Activated effector memory CD4-positive, alpha-beta T cell treated with anti-CD3 and anti-CD28 coated beads, Interleukin-2, amount 50 U/mL, for 16 hours (primary cell): ENCODE measurements around the gene GPR146.
A peak's percentile ranks its signal among the peaks of the same experiment; 100 is the strongest.
"Not testable (repeated sequence)": the region's sequence is repeated elsewhere in the genome, so short reads cannot be mapped to it uniquely, and the experiment has no call there.

Experiments
- DNase-seq: peaks from one replicate; pipeline ENCODE4 v3.0.0-alpha.2; 2020

The GPR146 gene

DNA sequence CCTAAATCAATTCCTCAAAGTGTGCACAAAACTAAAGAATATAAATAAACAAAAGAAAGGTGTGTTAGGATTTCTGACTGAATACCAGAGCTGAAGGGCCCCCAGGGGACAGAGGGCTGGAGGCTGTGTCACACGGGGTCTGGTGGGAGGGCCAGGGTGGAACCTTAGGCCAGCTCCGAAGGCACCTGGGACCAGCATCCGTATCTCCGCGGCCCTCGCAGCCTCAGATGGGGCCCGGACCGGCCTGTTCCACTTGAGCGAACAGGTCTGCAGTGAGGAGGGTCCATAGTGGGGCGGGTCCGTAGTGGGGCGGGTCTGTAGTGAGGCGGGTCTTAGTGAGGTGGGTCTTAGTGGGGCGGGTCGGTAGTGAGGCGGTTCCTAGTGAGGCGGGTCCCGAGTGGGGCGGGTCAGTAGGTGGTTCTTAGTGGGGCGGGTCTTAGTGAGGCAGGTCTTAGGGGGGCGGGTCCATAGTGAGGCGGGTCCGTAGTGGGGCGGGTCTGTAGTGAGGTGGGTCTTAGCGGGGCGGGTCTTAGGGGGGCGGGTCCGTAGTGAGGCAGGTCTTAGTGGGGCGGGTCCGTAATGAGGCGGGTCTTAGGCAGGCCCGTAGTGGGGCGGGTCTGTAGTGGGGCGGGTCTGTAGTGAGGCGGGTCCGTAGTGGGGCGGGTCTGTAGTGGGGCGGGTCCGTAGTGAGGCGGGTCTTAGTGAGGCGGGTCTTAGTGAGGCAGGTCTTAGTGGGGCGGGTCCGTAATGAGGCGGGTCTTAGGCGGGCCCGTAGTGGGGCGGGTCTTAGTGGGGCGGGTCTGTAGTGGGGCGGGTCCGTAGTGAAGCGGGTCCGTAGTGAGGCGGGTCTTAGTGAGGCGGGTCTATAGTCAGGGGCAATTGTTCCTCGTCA, 15.1 kb downstream of the GPR146 start:
- no peak for DNase-seq

DNA sequence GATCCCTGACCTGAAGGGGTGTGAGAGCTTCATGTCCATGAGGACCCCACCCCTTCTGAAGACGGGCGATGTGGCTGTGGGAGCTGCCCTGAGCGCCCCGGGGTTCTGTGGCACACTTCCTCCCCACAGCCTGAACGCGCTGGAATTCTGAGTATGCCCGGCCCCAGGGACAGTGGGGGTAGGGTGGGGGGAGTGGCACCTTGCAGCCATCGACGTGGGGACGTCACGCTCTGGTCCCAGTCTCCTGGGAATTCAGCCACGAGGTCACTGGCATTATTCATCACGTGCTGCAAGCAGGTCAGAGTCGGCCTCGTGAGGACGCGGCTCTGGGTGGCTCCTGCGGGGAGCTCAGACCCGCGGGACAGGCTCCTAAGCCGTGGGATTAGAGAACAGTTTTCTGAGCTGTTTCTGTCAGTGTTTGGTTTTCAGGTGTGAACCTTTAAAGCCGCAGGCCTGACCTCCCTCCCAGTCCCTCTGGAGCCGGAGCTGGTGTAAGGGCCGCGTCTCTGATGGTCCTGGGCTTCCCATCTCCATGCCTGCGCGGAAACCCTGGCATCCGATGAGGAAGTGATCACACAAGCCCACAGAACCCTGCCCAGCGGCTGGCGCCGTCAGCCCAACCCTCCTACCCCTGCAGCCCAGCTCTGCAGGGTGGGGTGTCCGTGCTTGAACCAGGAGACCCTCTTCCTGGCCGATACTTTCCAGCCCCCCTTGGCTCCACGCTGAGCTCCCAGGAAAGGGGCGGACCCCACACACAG, 16.1 kb downstream of the GPR146 start:
- DNase-seq, result no peak

DNA sequence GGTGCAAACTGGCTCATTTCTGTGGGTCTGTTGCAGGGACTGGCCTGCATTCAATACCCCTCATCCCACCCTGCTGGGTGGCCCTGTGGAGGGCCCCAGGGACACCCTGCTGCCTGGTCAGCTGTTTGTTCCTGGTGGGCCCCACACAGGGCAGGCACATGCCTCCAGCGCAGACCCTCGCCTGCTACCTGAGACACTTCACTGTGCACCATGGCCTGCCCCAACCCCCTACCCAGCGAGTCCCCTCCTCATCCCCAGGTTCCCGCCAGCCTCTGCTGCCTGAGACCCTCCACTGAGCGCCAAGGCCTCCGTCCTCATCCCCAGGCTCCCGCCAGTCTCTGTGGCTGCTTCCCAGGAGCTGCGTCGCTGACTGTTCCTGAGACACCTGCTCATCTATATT, 16.8 kb downstream of the GPR146 start:
- DNase-seq, result no peak

DNA sequence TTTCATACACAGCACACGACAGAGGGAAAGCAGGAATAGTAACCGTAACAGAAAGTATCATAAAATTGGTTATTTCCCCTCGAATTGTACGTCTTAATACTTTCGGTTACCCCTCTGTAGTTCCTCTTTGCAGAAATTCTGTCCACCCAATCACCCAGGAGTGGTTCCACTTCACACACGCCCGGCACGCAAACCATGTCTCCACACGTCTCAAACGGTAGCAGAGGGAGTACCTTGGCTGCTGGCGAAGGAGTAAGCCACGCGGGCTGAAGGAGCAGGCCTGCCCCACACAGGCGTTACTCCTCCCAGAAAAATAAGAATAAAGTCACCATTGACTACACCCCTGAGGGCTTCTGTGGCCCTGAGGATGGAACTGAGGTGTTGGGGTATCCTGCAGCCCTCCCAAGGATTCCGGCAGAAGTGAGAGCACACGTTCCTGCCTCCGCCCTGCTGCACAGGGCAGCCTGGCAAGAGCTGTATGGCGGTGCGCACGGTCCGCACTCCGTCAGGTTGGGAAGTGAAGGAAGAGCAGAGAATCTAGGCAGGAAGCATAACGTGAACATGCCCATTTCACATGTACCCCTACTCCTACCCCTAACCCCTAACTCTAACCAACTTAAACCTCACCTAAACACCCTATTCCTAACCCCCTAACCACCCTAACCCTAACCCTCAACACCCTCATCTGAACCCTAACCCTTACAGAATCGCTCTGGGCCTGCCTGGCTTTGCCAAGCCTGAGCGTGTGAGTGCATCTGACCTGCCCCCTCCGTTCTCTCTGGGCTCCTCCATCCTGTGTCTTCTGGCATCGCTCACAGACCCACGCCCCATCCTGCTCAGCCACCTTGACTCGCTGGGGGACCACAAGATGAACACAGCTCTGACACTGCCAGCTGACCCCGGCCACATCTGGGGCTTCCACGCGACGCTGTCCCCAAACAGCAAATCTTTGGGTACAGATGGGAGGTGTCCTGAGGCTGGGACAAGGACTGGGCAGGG, 18.2 kb downstream of the GPR146 start:
- no peak for DNase-seq

DNA sequence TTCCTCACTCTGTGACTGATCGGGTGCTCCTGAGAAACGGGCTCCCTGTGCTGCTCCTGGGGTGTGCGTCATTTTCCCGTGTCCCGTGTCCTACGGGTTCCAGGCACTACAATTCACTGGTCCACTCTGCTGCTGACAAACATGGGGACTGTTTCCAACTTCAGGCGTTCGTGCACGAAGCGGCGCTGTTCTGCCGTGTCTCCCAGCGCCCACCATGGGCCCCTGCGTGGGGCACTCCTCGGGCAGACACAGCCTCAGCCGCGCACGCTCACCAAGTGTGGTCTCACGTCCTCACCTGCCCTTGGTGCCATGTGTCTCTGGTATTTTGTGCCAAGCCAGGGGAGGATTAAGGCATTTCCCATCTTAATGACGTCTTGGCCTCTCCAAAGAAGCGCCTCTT, 19.0 kb downstream of the GPR146 start:
- DNase-seq, result no peak

DNA sequence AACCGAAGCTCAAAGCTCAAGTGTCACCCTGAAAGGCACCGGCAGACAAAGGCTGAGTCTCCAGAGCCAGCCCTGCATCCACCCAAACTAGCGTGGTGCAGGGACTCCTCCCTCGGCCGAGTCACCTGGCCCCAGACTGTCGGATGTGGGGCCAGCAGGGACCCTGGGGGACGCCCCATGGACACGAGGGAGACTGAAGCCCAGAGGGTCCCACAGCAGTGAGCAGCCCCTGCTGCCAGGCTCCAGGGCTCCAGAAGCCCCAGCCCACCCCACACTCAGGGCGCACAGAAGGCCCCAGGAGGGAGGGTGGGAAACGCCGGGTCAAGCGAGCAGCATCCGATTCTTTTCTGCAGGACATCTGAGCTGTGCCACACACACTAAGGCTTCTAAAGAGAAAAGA, 20.2 kb downstream of the GPR146 start:
- no peak for DNase-seq

DNA sequence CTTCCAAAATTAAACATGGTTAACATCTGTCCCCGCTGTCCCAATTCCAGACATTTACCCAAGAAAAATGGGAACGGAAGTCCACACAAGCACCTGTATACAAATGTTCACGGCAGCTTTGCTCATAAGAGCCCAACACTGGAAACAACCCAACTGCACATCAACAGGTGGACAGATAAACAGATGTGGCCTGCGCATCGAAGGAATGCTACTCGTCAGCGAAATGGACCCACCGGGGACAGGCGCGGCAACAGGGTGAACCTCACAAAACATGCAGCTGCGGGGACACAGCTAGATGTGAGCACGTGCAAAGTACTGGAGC, 20.9 kb downstream of the GPR146 start:
- DNase-seq, result no peak

DNA sequence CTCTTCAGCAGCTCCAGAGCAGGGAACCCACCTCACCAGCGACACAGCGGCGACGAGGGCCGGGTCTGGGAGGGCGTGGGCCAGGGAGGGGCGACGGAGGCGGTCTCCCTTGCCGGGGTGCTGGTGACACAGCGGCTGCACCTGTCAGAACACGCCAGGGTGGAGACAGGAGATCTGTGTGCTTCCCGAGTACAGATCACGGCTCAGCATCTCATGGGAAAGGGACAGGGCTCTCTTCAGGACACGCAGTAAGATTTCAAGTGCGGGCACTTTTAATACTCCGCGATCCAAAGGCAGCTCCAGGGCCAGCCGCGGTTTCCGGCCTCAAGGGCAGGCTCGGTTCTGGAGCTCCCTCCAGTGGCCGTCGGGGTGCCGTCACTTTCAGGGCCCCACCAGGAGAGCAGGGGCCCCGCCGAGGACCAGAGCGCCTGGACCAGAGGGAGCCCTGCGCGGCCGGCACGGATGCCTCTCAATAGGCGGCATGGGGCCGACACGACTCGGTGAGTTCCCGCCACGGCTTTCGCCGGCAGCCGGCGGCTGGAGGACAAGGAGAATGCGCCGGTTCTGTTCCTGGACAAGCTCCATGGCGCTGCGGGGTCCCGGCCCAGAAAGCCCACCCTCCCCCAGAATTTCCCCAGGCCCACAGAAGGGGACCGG, 21.4 kb downstream of the GPR146 start:
- DNase-seq, result peak; percentile 93

DNA sequence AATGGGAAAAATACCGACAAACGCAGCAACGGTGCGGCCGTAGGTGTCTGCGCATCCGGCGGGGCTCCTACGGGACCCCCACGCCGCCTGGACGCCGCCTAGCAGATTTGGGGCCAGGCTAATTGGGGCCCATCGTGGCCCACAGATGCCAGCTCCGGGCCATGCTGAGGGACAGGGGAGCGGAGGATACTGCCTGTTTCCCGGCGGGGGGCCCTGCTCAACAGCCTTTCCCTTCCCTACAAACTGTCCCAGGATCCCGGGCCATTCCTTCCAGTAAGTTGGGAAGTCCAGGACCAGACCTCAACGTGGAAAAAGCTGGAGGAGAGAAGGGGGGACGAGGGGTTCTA, 21.9 kb downstream of the GPR146 start:
- no peak for DNase-seq

DNA sequence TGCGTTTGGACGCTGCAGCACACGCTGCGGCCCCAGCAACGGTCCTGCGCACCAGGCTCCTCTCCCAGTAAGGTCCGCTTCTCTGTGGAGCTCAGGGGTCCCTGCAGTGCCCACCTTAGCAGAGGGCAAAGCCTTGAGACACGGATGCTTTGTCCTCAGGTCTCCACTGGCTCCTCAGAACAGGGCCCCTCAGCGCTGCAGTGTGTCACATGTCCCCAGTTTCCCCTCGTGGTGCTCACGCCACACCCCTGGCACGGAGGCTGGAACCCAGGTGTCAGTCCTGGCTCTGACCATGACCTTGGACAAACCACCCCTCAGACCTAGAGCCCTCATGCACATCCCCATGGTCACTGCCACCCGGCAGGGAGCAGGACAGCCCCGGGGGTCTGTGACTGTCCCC, 23.7 kb downstream of the GPR146 start:
- no peak for DNase-seq

DNA sequence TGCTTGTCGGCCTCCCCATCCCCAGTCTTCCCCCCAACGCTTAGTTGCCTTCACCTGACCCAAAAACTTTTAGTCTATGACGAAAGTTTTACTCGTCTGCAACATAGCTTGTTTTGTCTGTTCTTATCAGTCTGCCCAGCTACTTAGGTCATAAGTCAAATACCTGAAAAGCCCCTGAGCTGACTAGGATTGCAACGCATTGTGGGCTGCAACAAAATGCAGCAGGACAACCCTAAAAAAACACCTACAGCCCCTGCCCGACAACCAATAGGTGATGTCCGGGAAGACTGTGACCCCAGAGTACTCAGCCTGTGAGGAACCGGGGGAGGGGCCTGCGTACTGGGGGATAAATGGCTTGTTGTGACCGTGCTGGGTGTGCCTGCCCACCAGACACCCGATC, 24.3 kb downstream of the GPR146 start:
- no peak for DNase-seq

DNA sequence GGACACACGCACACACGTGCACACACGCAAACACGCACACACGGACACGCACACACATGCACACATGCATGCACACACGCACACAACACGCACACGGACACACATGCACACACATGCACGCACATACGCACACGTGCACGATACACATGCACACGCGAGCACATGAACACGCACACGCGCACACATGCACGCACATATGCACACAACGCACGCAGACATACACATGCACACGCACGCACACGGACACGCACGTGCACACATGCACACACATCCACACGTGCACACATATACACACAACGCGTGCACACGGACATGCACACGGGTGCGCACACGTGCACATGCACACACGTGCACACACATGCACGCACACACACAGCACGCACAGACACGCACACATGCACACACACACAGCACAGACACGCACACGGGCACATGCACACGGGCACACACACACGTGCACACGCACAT, 26.2 kb downstream of the GPR146 start:
- DNase-seq, result no peak

DNA sequence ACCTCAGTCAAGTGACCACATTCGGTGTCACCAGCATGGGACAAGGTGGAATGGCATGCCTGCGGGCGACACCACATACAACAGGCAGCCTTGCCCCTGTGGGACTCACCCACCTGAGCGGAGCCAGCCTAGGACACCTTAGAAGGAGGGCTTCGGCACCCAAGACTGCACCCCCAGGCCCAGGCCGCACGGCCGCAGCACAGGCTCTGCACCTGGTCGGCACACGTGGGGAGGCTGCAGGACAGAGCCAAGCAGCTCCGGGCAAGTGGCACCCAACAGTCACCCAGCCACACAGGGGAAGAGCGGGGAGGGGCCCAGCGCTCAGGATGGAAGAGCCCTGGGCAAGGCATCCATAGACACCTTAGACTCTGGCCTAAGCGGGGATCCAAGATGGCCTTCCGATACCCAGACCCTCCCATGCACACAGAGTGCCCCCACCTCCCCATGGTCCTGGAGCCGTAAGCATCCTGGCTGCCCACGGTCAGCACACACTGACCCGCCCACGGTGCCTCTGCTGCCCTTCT, 27.4 kb downstream of the GPR146 start:
- DNase-seq, result no peak

DNA sequence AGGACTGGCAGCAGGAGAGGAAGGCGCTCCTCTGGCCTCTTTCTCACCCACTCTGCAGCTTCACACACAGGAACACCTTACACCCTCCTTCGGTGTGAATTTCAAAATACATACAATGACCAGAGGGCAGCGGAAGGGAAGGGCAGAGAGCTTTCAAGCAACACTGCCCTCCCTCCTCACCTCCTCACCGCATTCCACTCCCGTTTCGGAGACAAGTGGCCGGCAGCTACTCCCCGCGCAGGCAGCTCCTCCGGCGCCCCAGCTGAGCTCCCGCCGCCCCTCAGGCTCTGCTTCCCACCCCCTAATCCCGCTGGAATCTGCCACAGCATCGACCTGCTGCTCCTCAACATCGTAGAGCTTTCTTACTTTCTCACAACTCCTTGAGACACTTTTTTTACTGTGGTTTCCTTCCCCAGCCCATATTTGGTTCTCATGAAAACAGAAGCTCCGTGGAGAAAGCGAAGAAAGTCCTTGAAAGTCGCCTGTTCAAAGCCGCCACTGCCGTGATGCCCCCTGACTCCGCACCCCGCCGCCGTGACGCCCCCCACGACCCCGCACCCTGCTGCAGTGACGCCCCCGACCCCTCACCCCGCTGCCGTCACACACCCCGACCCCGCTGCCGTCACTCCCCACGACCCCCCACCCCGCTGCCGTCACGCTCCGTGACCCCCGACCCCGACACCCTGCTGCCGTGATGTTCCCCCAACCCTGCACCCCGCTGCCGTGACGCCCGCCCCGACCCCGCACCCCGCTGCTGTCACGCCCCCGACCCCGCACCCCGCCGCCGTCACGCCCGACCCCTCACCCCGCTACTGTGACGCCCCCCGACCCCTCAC, 29.0 kb downstream of the GPR146 start:
- no peak for DNase-seq

DNA sequence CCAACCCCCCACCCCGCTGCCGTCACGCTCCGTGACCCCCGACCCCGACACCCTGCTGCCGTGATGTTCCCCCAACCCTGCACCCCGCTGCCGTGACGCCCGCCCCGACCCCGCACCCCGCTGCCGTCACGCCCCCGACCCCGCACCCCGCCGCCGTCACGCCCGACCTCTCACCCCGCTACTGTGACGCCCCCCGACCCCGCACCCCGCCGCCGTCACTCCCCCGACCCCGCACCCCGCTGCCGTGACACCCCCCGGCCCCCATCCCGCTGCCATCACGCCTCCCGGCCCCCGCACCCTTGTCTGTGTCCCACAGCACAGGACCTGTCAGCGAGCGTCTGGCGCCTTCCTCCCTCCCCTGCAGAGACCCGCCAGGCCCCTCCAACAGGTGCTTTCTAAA, 29.7 kb downstream of the GPR146 start:
- not testable (repeated sequence) for DNase-seq

DNA sequence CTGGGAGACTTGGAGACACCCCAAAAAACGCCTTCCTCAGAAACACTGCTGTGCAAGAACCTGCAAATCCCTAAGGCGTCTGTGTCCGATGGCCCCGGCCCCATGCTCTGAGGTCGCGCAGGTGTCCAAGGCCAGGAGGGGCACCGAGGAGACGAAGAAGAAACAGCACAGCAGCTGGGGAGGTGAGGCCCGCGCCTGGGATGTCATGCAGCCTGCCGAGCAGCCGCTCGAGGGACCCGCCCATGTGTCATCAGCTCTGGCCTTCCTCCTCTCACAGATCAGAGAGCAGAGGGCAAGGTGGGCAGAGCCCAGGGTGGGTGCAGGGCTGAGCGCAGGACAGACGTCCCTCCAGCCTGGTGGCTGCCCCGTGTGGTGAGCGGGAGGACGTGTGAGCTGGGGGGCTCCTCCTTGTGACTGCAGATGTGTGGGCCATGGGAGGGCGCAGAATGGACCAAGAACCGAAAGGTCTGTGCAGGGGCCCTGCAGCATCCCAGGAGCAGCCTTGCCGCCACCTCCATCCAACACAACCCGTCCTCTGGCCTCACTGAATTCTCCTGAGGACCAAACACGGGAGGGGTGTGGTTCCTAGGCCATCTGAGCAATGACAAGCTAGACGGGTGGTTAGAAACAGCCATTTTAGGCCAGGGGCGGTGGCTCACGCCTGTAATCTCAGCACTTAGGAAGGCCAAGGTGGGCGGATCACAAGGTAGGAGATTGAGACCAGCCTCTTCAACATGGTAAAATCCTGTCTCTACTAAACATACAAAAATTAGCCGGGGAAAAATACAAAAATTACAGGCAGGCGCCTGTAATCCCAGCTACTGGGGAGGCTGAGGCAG, 30.5 kb downstream of the GPR146 start:
- no peak for DNase-seq

DNA sequence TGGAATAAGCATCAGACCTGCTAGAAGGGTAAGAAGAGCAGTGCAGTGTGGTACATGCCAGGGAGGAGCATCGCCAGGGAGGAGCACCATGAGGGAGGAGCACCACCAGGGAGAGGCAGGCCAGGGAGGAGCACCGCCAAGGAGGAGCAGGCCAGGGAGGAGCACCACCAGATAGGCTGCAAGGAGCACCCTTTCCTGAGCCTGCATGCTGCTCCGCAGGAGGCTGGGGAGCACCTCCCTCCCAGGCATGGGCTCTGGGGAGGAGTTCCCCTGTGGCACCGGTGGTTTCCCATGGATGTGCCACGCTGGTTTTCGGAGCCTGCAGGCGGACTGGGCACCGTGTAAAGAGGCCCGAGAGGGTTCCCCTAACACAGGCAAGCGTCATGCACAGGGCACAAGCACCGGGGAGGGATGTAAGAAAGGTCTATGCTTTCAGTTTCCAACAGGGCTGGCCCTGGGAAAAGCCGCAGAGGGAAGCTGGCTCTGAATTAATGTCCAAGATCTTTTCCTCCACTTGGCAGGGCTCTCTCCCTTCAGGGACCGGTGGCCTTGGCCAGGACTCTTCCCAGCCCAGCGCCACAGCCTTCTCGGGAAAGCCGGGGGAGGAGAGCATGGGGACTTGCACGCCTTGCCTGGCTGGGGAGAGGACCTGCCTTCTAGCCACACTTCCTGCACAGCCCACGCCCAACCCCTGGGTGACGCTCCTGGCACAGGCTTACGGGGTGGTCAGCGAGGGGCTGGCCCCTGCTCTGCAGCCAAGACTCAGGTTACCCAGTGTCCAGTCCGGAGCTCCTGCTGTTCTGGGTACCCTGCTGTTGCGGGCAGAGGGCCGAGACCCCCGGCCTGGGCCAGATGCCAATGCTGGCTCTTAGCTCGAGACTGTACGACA, 32.1 kb downstream of the GPR146 start:
- no peak for DNase-seq

DNA sequence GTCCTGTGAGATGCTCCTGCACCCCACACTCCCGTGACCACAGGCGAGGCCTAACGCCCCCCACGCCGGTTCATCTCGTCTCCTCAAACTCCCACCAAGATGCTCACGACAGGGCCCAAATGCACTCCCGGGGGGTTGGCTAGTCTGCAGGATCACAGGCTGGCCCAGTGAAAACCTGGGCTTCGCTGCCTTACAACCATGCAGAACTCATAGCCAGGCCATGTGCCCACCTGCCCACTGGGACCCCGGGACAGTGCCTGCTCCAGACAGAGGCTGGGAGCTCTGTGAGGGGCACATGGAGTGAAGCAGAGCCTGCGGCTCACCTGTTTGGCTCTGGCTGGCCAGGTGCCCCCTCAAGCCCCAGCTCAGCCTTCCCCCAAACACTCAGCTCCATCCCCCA, 34.2 kb downstream of the GPR146 start:
- DNase-seq, result no peak

DNA sequence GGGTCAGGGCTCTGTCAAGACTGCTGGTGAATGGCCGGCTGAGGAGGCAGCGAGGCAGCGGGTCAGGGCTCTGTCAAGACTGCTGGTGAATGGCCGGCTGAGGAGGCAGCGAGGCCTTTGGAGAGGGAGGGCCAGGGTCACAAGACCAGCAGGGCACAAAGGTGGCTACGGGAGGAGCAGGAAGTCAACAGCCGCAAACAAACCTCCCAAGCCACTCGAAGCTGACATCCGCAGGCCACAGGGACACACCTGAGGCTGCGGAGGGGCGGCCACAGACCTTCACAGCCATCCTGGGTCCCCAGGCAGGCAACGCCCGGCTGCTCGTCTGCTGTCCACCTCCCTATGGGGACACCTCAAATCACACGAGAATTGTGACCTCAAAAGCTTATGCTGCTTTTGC, 34.6 kb downstream of the GPR146 start:
- DNase-seq, result no peak
